ENCODE results near the gene RELN.
A peak's percentile ranks its signal among the peaks of the same experiment; 100 is the strongest.
"Not testable (repeated sequence)": the region's sequence is repeated elsewhere in the genome, so short reads cannot be mapped to it uniquely, and the experiment has no call there.

RELN gene

GRCh38 chr7:103560136-103560535 is 429.3 kb downstream of the RELN start:
- no peak for DNase-seq (ENCODE audit: low spot score)

- DNase-seq (ENCODE audit: low spot score), result no peak
Measured at GRCh38 chr7:103551016-103551415, 438.4 kb downstream of the RELN start.

GRCh38 chr7:103549786-103550185 is 439.7 kb downstream of the RELN start:
- DNase-seq (ENCODE audit: low spot score), result no peak

- no peak for DNase-seq (ENCODE audit: low spot score)
Measured at GRCh38 chr7:103547451-103548284, 441.8 kb downstream of the RELN start.

- DNase-seq (ENCODE audit: low spot score), result no peak
Measured at GRCh38 chr7:103542470-103542869, 447.0 kb downstream of the RELN start.

- DNase-seq (ENCODE audit: low spot score), result no peak
Measured at GRCh38 chr7:103541947-103542346, 447.5 kb downstream of the RELN start.

- no peak for DNase-seq (ENCODE audit: low spot score)
Measured at GRCh38 chr7:103541026-103541425, 448.4 kb downstream of the RELN start.

- no peak for DNase-seq (ENCODE audit: low spot score)
Measured at GRCh38 chr7:103540338-103540737, 449.1 kb downstream of the RELN start.

GRCh38 chr7:103539875-103540274 is 449.6 kb downstream of the RELN start:
- DNase-seq (ENCODE audit: low spot score), result no peak

GRCh38 chr7:103538964-103539709 is 450.3 kb downstream of the RELN start:
- no peak for DNase-seq (ENCODE audit: low spot score)

GRCh38 chr7:103533761-103534160 is 455.7 kb downstream of the RELN start:
- DNase-seq (ENCODE audit: low spot score), result no peak

GRCh38 chr7:103532955-103533354 is 456.5 kb downstream of the RELN start:
- peak; percentile 14 for DNase-seq (ENCODE audit: low spot score)

- DNase-seq (ENCODE audit: low spot score), result no peak
Measured at GRCh38 chr7:103528152-103528551, 461.3 kb downstream of the RELN start.

- DNase-seq (ENCODE audit: low spot score), result no peak
Measured at GRCh38 chr7:103525937-103526336, 463.5 kb downstream of the RELN start.

GRCh38 chr7:103524042-103524907 is 465.2 kb downstream of the RELN start:
- DNase-seq (ENCODE audit: low spot score), result peak; percentile 39

GRCh38 chr7:103521937-103522336 is 467.5 kb downstream of the RELN start:
- DNase-seq (ENCODE audit: low spot score), result no peak

- DNase-seq (ENCODE audit: low spot score), result no peak
Measured at GRCh38 chr7:103504505-103505135, 484.8 kb downstream of the RELN start.

GRCh38 chr7:103501206-103501605 is 488.3 kb downstream of the RELN start:
- no peak for DNase-seq (ENCODE audit: low spot score)

GRCh38 chr7:103499976-103500375 is 489.5 kb downstream of the RELN start:
- no peak for DNase-seq (ENCODE audit: low spot score)

- DNase-seq (ENCODE audit: low spot score), result no peak
Measured at GRCh38 chr7:103487419-103487818, 502.0 kb downstream of the RELN start.

- DNase-seq (ENCODE audit: low spot score), result not testable (repeated sequence)
Measured at GRCh38 chr7:103486873-103487272, 502.6 kb downstream of the RELN start.

- DNase-seq (ENCODE audit: low spot score), result no peak
Measured at GRCh38 chr7:103480771-103481170, 508.7 kb downstream of the RELN start.
